ENCODE data around the gene ZNF614.
A peak's percentile ranks its signal among the peaks of the same experiment; 100 is the strongest.
"Not testable (repeated sequence)": the region's sequence is repeated elsewhere in the genome, so short reads cannot be mapped to it uniquely, and the experiment has no call there.

ZNF614 gene

GRCh38 chr19:51986309-51987291, 41.6 kb downstream of the ZNF614 start, which contains the start of gene ZNF350:
ZNF350 (minus strand) TSS chr19:51986840; CDS start chr19:51974360, 12,480 bp downstream.
- peak; percentile 82 for DNase-seq (ENCODE audit: low read depth)

DNA sequence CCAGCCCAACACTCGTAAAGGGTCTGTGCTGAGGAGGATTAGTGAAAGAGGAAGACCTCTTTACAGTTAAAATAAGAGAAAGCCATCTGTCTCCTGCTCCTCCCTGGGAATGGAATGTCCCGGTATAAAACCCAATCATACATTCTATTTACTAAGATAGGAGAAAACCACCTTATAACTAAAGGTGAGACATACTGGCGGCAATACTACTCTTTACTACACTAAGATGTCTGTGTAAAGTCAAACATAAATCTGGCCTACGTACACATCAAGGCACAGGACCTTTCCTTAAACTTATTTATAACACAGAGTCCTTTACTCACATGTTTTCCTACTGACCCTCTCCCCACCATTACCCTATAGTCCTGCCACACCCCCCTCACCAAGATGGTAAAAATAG, 44.8 kb downstream of the ZNF614 start:
- DNase-seq (ENCODE audit: low read depth): no peak

- not testable (repeated sequence) for DNase-seq (ENCODE audit: low read depth)
Observed at GRCh38 chr19:51980926-51981325, 47.3 kb downstream of the ZNF614 start.

GRCh38 chr19:51980116-51980736, 48.0 kb downstream of the ZNF614 start:
- DNase-seq (ENCODE audit: low read depth): no peak

DNA sequence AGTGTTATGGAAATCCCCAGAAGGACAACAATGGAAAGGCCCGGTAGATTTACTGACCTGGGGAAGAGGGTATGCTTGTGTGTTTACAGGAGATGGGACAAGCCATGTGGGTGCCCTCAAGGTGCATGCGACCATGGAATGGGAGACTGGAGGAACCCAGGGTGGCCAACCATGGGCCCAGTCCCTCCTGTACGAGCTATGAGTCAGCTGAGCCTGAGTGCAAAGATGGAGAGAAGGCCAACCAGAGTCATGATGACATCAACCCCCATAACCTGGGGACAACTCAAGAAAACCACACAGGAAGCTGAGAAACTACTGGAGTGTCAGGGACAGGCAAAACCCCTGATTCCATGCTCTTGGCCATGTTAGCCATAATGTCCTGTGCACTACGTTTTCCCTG, 49.3 kb downstream of the ZNF614 start:
- DNase-seq (ENCODE audit: low read depth): no peak

DNA sequence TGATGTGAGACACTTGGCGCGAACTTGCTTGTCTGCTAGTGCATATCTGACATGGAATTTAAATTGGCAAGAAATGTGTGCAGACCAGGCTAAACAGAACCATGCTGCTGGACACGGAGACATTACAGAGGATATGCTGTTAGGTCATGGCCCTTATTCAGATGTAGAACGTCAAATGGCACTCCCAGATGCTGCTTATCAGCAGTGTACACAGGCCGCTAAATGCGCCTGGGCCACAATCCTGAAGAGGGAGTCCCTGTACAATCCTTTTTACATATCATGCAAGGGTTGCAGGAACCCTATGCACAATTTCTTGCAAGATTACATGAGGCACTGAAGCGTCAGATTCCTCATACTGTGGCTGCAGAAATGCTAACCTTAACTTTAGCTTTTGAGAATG, 50.8 kb downstream of the ZNF614 start:
- DNase-seq (ENCODE audit: low read depth): no peak

DNA sequence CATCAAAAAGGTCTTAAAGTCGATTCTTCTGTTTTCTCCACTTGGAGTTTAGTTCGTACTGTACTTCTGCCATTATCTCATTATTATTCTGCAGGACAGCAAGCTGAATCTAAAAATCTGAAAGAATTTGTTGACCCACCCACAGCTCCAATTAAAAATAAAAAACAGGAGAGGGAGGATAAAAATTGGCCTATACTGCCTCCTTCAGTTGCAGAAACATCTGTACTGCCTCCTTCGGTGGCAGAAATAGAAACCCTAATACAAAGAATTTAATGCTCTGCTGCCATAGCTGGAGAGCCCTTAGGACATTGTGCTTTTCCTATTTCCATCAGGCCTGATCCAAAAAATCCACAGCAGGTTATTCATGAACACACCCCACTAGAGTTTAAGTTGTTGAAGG, 51.3 kb downstream of the ZNF614 start:
- DNase-seq (ENCODE audit: low read depth): no peak

DNA sequence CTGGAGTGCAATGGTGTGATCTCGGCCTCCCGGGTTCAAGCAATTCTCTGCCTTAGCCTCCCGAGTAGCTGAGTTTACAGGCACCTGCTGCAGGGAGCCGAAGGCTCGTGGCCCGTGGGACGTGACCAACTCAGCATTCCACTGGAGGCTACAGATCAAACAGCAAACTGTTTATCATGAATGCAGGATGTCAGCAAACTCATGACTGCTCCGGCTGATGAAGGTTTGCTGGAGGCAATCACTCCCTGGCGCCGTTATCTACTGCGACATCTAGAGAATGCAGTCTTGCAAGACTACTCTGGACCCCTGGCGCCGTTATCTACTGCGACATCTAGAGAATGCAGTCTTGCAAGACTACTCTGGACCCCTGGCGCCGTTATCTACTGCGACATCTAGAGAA, 52.4 kb downstream of the ZNF614 start:
- not testable (repeated sequence) for DNase-seq (ENCODE audit: low read depth)

DNA sequence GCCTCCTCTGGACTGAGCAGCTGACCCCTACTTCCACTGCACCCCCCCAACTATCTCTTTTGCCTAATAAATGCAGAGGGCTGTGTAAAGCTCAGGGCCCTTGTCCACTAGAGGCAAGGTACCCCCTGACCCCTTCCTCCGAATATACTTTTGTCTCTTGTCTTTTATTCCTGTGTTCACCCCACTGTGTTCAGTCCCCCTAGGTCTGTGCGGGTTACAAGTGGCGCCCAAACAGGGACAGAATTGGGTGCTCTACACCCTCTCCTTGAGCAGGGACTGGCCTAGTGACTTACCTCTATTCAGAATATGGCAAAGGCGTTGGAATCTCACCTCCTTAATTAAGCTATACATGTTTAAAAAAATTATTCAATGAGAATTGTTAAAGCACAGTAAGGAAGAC, 56.6 kb downstream of the ZNF614 start:
- DNase-seq (ENCODE audit: low read depth): no peak

- DNase-seq (ENCODE audit: low read depth): no peak
Observed at GRCh38 chr19:51970718-51971117, 57.5 kb downstream of the ZNF614 start.

DNA sequence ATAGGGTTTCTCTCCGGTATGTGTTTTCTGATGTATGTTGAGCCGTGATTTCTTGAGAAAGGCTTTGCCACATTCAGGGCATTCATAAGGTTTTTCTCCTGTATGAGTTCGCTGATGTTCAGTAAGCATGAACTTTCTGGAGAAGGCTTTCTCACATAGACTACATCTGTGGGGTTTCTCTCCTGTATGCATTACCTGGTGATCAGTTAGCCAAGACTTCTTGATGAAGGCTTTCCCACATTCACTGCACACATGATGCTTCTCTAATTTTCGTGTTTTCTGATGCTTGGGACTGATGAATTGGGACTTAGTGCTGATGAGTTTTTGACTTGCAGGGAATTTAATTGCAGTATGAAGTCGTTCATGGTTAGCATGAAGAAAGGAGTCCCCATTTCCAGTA, 62.6 kb downstream of the ZNF614 start:
- no peak for DNase-seq (ENCODE audit: low read depth)
